Measurements from ENCODE around the gene P2RY1.

P2RY1 gene

GRCh38 chr3:152834776-152835600 lies at the start of gene P2RY1:
Gene P2RY1, plus strand, starts transcription at chr3:152835131. Its CDS starts 652 bp downstream, at chr3:152835783.
- DNase-seq (ENCODE audit: low read depth): no peak

DNA sequence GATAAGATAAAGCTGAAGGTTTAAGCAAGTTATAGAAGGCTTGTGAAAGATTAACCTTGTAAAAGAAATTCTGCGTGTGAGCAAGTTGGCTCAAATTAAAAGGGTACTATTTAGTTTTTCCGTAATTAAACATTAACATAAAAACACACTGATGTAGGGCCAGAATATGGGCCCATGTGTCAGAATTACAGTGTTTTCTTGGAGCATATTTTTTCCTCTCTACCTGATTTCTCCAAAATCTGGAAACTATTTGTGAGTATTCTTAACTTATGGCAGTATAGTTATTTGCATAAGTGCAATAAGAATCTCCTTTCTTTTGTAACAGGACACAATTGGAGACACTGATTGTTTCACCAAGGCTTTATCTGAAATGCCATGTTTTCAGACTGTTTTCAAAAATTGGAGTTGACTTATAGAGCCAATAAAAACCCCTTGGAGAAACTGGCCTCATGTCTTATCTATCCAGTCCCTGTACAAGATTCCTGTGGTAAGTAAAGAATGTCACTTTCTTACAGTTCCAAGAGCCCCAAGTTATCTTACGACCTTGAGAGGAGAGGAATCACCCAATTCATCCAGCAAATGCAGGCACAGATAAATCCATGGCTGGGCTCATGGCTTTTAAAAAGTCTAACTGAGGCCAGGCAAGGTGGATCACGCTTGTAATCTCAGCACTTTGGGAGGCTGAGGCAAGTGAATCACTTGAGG lies 47.8 kb upstream of the P2RY1 start:
- no peak for DNase-seq (ENCODE audit: low read depth)

DNA sequence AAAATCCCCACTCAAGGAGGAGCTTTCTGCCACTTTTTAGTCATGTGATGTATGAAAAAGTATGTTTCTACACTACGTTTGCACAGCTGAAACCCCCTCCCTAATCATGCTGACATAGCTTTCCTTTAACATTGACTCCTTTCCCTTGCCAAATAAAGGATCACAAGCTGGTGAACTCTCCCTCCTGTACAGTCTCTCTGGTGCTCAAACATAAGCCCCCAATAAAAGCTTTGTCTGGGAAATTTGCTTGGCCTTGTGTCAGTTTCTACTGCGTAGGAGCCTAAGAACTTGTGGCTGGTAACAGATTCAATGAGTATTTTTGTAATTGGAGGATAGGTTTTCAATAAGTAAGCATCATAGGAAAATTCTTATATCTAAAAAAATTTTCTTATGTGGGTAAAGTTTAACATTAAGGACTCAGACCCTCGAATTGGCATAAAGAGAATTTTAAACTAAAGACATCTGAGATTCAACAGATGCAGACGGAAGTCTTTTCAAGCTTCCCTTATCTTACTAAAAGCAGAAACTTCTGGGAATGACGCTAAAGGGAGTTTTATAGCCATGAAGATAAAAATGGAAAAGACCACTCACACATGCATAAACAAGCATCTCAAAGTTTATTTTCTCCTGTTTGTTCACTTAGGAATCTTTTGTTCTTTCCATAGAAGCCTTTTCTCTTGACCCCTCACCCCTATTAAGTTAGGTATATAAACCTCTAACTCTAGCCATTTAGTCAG lies 44.1 kb upstream of the P2RY1 start:
- DNase-seq (ENCODE audit: low read depth): no peak

- no peak for DNase-seq (ENCODE audit: low read depth)
Observed at GRCh38 chr3:152793969-152794368, 41.0 kb upstream of the P2RY1 start.

GRCh38 chr3:152797751-152798432 lies 37.0 kb upstream of the P2RY1 start:
- DNase-seq (ENCODE audit: low read depth): no peak

DNA sequence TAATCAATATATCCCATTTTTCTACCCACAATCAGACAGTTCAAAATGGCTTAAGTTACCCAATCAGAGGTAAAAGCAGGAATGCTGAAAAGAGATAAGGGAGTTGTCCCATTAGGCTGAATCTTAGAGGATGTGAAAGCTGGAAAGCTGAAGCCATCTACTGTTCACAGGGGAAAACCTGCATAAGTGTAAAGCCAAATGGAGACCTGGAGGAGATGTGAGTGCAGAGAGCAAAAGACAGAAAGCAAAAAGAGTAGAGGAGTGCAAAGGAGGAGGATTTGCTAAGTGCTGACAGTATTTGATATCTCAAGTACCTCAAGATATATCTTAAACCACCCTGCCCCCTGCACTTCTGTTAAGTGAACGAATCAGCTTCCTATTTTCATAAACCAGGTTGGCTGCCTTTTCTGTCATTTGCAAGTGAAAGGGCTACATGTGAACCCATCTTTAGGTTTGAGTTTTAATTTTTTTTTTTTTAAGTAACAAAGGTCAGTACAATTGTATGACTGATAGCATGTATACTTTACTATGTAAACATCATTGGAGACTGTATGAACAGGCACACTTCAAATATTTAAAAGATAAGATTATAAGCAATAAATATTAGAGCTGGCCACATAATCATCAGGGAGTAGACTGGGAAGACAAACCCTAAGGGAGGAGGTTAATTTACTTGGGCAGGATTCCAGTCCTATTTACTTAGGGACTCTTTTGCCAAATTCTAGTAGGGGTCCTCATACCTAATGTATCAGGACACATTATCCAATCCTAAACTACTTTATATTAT lies 22.8 kb upstream of the P2RY1 start:
- DNase-seq (ENCODE audit: low read depth): no peak

GRCh38 chr3:152817400-152817799 lies 17.5 kb upstream of the P2RY1 start:
- no peak for DNase-seq (ENCODE audit: low read depth)

- no peak for DNase-seq (ENCODE audit: low read depth)
Observed at GRCh38 chr3:152818027-152818426, 16.9 kb upstream of the P2RY1 start.

DNA sequence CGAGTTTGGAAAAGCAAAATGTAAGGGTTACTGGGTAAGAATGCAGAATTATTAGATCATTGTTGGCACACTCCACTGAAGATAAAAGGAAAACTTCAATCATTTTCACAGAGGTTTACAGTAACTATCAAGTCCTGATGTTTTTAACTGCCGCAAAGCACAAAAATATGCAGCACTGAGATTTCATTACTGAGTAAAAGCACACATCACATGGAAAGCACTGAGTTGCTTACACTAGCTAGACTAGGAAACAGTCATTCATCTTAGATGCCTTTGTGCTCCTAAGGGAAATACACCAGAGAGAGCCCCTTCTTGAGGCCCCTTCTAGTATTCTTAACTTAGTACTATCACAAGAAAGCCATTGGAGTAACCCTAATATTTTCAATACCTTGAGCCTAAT lies 11.8 kb upstream of the P2RY1 start:
- no peak for DNase-seq (ENCODE audit: low read depth)

GRCh38 chr3:152823781-152824180 lies 11.2 kb upstream of the P2RY1 start:
- no peak for DNase-seq (ENCODE audit: low read depth)

DNA sequence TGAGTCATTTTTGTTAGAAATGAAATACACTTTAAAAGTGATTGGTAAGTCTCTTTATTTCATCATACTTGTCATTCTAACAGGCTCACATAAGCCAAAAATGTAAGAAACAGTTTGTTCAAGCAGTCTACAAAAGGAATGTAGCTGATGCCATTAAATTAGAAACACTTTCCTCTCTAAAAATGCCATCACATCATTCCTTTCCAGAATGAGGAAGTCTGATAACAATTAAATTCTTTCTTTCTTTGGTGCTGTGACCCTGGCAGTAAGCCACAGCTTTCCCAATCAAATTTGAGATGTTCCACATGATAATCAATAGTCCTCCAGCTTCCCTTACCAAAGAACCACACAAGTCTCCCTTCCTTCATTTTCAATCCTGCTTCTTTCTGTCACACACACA lies 9.4 kb upstream of the P2RY1 start:
- no peak for DNase-seq (ENCODE audit: low read depth)

DNA sequence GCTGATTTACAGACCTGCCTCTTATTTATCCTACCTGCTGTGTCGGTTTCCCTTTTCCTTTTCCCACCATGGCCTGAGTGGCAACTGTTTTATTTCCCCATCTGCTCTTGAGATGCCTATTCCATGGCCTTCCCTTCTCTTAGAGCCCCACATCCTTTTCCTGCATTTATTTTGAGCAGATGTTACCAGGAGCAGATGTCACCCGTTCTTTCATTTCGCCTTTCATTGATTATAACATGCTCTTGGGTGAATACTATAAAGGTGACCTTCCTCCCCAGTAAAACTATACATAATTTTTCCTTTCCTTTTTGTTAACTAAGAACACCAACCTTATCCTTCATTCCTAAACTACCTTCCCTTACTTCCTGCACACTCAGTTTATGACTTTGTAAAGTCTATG lies 8.5 kb upstream of the P2RY1 start:
- DNase-seq (ENCODE audit: low read depth): no peak

GRCh38 chr3:152827313-152827712 lies 7.6 kb upstream of the P2RY1 start:
- no peak for DNase-seq (ENCODE audit: low read depth)

DNA sequence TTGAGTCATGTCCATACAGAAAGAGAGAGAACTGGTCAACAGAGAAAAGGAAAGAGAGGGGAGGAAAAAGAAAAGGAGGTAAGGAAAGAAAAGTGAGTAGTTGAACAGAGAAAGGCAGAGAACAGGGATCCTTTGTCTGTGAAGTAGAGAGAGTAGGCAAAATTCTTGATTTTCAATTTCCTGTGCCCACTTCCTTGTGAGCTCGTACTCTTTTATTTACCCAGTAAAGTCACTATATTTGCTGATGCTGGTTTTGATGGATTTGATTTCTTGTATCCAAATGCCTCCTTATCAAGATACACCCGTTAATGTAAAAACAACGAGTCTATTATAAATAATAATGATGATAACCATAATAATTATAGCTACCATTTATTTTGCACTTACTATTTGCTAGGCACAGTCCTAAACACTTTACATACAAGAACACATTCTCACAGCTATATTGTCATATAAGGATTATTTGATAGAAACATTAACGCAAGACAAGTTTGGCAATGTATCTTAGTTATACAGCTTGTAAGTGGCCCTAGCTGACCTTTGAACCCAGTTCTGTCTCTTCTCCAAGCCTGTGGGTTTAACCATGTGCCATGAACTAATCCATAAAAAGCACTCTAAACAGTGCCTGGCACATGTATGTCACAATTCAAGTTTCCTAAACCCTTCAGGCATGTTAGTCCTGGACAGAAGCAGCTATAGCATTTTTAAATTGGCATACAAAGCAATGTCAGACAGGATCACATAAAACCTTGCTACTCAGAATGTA lies 6.7 kb upstream of the P2RY1 start:
- DNase-seq (ENCODE audit: low read depth): no peak

- DNase-seq (ENCODE audit: low read depth): no peak
Observed at GRCh38 chr3:152830245-152830644, 4.7 kb upstream of the P2RY1 start.

GRCh38 chr3:152832046-152832445 lies 2.9 kb upstream of the P2RY1 start:
- DNase-seq (ENCODE audit: low read depth): no peak

DNA sequence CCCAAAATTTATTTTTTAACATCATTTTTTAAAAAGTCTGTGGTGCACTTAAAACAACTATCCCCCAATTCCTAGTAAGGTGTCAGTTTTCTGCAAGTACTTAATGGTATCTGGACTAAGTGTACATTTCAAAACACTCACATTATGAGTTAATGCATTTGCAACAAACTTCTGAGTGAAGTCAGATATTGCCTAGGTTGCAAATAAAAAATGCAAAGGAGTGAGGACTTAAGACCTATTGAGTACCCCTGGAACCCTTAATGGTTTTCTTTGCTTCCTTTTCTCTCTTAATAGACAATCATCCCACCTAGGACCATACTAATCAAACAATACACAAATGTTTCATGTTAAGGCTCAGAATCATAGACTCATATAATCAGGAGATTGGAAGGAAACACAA lies 1.8 kb upstream of the P2RY1 start:
- no peak for DNase-seq (ENCODE audit: low read depth)

DNA sequence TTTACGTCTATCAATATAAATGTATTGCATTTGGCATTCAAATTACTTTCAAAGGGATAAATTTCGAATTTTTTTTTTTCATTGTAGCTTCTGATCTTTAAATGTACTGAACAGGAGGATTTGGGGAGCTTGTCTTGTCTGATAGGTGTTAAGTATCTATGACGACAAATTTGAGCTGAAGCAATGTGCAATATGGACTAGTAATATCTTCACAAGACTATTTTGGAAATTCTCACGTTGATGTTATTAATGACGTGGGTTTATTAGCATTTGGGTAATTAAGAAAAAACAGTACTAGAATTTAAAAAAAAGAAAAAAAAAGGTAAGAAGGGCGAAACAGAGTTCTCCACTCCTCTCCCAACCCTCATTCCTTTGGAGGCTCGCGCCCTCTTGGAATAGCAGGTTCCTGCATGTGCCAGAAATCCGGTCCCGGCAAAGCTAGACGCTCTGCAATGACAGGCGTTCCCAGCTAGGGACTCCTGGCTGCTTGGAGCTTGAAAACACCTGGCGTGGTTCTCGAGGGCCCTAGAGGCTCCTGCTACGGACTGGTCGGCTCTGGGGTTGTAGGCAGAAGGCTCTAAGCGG lies 648 bp upstream of the P2RY1 start:
- DNase-seq (ENCODE audit: low read depth): no peak

- no peak for DNase-seq (ENCODE audit: low read depth)
Observed at GRCh38 chr3:152835601-152836102, 721 bp downstream of the P2RY1 start.

- no peak for DNase-seq (ENCODE audit: low read depth)
Observed at GRCh38 chr3:152836269-152836668, 1.3 kb downstream of the P2RY1 start.

Measured in activated gamma-delta T cell treated with anti-CD3 and anti-CD28 coated beads, Interleukin-2, amount 50 U/mL, for 16 hours (primary cell).